Measurements from ENCODE around the gene RHBDL2.
A peak's percentile ranks its signal among the peaks of the same experiment; 100 is the strongest.

RHBDL2 gene

DNA sequence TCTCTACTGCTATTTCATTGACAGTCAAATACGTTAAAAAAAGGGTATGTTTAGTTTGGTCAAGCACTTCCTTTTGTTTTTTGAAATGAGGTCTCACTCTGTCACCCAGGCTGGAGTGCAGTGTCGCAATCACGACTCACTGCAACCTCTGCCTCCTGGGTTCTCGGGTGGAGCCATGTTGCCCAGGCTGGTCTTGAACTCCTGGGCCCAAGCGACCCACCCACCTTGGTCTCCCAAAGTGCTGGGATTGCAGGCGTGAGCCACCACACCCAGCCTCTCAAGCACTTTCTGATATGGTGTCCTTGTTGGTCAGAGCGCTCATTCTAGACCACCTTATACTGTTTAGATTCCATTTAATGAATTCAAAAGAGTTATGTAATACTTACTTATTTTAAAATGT lies 20.9 kb upstream of the RHBDL2 start:
- H3K4me3 ChIP-seq (ENCODE audit: low read depth in 1 of 2, low read length in 2 of 2): no peak overlapping the region
- H3K27me3 ChIP-seq (ENCODE audit: control insufficient read depth in 1 of 2, insufficient read depth in 2 of 2, low read length in 2 of 2): no peaks in the 10 kb centered on the region
- H3K9ac ChIP-seq (ENCODE audit: low read length): no peak overlapping the region
- no peaks in the 10 kb centered on the region for H3K4me1 ChIP-seq (ENCODE audit: insufficient read depth, low read length)
- no peaks in the 10 kb centered on the region for H3K9me3 ChIP-seq (ENCODE audit: low read length)
- no peaks in the 10 kb centered on the region for H3K36me3 ChIP-seq (ENCODE audit: insufficient read depth, low read length)
- no peak overlapping the region for H3K27ac ChIP-seq (ENCODE audit: low read depth, low read length)

DNA sequence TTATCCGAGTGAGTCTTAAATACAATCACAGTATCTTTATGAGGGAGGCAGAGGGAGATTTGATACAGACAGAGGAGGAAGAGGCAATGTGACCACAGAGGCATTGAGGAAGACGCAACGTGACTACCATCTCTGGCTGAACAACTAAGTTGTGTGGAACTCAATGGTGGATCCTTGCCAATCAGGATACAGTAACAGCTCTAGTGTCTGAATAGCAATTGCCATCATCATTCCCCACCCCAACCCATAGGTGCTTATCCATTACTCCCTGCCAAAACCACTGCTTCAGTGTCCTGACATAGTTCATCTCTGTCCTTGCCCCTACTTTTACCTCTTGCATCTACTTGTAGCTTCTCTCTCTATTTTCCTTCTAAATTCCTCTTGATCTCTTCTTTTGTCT lies 20.5 kb upstream of the RHBDL2 start:
- Histone ChIP-seq H3K4me1 (ENCODE audit: insufficient read depth, low read length) (no peaks in the 10 kb centered on the region), H3K9ac (ENCODE audit: low read length) (no peak overlapping the region)

DNA sequence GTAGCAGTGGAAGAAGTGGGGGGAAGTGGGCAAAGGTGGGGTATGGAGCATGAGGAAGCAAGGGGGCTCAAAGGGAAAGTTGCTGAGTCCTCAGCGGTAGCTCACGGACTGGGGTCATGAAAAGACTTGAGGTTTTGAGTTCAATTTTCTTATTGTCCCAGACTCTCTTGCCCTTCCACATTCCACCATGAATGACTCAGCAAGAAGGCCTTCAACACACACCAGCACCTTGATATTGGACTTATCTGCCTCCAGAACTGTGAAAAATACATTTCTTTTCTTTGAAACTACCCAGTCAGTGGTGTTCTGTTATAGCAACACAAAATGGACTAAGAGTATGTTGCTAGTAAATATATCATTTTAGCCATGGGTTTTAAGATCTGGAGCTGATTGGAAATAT lies 17.3 kb upstream of the RHBDL2 start:
- no peaks in the 10 kb centered on the region for H3K36me3 ChIP-seq (ENCODE audit: insufficient read depth, low read length)
- H3K27me3 ChIP-seq (ENCODE audit: control insufficient read depth in 1 of 2, insufficient read depth in 2 of 2, low read length in 2 of 2): no peaks in the 10 kb centered on the region
- H3K27ac ChIP-seq (ENCODE audit: low read depth, low read length): no peak overlapping the region
- no peaks in the 10 kb centered on the region for H3K4me1 ChIP-seq (ENCODE audit: insufficient read depth, low read length)
- H3K9ac ChIP-seq (ENCODE audit: low read length): no peak overlapping the region
- H3K9me3 ChIP-seq (ENCODE audit: low read length): no peaks in the 10 kb centered on the region
- H3K4me3 ChIP-seq (ENCODE audit: low read depth in 1 of 2, low read length in 2 of 2): no peak overlapping the region

More for the DNA sequence above, 20.5 kb upstream of the RHBDL2 start:
- Histone ChIP-seq H3K4me3 (ENCODE audit: low read depth in 1 of 2, low read length in 2 of 2) (no peak overlapping the region), H3K27me3 (ENCODE audit: control insufficient read depth in 1 of 2, insufficient read depth in 2 of 2, low read length in 2 of 2) (no peaks in the 10 kb centered on the region), H3K27ac (ENCODE audit: low read depth, low read length) (no peak overlapping the region), H3K9me3 (ENCODE audit: low read length) (no peaks in the 10 kb centered on the region), H3K36me3 (ENCODE audit: insufficient read depth, low read length) (no peaks in the 10 kb centered on the region)

DNA sequence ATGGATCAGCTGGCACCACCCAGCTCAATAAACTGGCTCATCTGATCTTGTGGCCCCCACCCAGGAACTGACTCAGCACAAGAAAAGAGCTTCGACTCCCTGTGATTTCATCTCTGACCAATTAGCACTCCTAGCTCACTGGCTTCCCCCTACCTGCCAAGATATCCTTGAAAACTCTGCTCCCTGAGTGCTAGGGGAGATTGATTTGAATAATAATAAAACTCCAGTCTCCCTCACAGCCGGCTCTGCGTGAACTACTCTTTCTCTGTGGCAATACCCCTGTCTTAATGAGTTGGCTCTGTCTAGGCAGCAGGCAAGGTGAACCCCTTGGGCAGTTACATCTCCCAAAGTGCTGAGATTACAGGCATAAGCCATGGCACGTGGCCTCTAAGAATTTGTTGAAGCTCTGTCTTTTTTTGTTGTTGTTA lies 11.8 kb upstream of the RHBDL2 start:
- Histone ChIP-seq H3K27ac (ENCODE audit: low read depth, low read length) (no peak overlapping the region), H3K36me3 (ENCODE audit: insufficient read depth, low read length) (no peaks in the 10 kb centered on the region), H3K27me3 (ENCODE audit: control insufficient read depth in 1 of 2, insufficient read depth in 2 of 2, low read length in 2 of 2) (no peaks in the 10 kb centered on the region), H3K4me3 (ENCODE audit: low read depth in 1 of 2, low read length in 2 of 2) (no peak overlapping the region), H3K9ac (ENCODE audit: low read length) (no peak overlapping the region), H3K9me3 (ENCODE audit: low read length) (no peaks in the 10 kb centered on the region), H3K4me1 (ENCODE audit: insufficient read depth, low read length) (no peaks in the 10 kb centered on the region)

DNA sequence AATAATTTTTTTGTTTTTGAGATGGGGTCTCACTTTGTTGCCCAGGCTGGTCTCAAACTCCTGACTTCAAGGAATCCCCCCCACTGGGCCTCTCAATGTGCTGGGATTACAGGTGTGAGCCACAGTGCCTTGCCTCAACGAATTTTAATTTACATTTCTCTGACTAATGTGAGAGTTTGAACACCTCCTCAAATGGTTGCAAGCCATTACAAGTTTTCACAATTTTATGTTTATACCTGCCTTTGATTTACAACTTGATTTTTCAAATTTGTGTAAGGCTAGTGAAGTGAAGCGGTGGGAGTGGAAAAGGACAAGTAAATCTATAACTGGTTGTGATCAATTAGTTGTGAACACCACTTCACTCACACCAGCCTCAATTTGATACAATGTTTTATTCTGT lies 8.9 kb upstream of the RHBDL2 start:
- Histone ChIP-seq H3K27ac (ENCODE audit: low read depth, low read length) (no peak overlapping the region), H3K9ac (ENCODE audit: low read length) (no peak overlapping the region), H3K4me3 (ENCODE audit: low read depth in 1 of 2, low read length in 2 of 2) (no peak overlapping the region), H3K4me1 (ENCODE audit: insufficient read depth, low read length) (no peaks in the 10 kb centered on the region), H3K9me3 (ENCODE audit: low read length) (no peaks in the 10 kb centered on the region), H3K36me3 (ENCODE audit: insufficient read depth, low read length) (no peaks in the 10 kb centered on the region), H3K27me3 (ENCODE audit: control insufficient read depth in 1 of 2, insufficient read depth in 2 of 2, low read length in 2 of 2) (no peaks in the 10 kb centered on the region)

DNA sequence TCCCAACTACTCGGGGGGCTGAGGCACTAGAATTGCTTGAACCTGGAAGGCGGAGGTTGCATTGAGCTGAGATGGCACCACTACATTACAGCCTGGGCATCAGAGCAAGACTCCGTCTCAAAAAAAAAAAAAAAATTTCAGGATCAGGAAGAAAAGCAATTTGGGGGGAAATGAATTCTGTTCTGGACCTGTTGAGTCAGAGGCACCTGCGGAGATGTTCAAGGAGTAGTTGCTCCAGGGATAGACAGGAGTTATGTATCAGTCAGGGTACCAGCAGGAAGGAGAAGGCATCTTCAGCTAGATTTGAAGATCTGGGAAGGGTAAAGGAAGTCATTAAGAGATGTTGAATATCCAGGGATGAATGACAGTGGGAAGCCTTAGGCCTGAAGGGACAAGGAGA lies 2.9 kb upstream of the RHBDL2 start:
- no peaks in the 10 kb centered on the region for H3K27me3 ChIP-seq (ENCODE audit: control insufficient read depth in 1 of 2, insufficient read depth in 2 of 2, low read length in 2 of 2)
- H3K4me3 ChIP-seq (ENCODE audit: low read depth in 1 of 2, low read length in 2 of 2): no peak overlapping the region
- no peak overlapping the region for H3K9ac ChIP-seq (ENCODE audit: low read length)
- peaks cover 4% of the 10 kb centered on the region for H3K4me1 ChIP-seq (ENCODE audit: insufficient read depth, low read length)
- H3K27ac ChIP-seq (ENCODE audit: low read depth, low read length): no peak overlapping the region
- H3K9me3 ChIP-seq (ENCODE audit: low read length): no peaks in the 10 kb centered on the region
- no peaks in the 10 kb centered on the region for H3K36me3 ChIP-seq (ENCODE audit: insufficient read depth, low read length)

DNA sequence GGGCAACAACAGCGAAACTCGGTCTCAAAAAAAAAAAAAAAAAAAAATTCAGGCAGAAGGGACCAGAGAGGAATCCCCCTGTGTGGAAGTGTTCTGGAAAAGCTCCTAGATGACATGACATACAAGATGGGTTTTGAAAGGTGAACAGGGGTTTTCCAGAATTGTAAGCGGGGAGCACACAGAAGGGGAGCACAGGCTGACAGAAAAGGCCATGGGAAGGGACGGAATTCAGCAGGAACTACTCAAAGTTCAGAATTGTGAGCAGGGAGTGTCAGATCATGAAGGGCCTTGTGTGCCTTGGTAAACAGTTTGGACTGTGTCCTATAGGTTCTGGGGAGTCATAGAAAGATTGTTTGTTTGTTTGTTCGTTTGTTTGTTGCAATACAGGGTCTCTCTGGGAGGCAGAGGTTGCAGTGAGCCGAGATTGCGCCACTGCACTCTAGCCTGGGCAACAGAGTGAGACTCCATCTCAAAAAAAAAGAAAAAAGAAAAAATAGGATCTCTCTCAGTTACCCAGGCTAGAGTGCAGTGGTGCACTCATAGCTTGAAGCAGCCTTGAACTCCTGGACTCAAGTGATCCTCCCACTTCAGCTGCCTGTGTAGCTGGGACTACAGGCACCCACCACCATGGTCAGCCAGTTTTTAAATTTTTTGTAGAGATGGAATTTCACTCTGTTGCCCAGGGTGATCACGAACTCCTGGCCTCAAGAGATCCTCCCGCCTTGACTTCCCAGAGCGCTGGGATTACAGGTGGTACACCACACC lies 1.2 kb upstream of the RHBDL2 start:
- H3K4me3 ChIP-seq (ENCODE audit: low read depth in 1 of 2, low read length in 2 of 2): no peak overlapping the region
- H3K9ac ChIP-seq (ENCODE audit: low read length): no peak overlapping the region
- peaks cover 4% of the 10 kb centered on the region for H3K4me1 ChIP-seq (ENCODE audit: insufficient read depth, low read length)
- H3K27ac ChIP-seq (ENCODE audit: low read depth, low read length): no peak overlapping the region
- H3K9me3 ChIP-seq (ENCODE audit: low read length): no peaks in the 10 kb centered on the region
- no peaks in the 10 kb centered on the region for H3K36me3 ChIP-seq (ENCODE audit: insufficient read depth, low read length)
- no peaks in the 10 kb centered on the region for H3K27me3 ChIP-seq (ENCODE audit: control insufficient read depth in 1 of 2, insufficient read depth in 2 of 2, low read length in 2 of 2)

DNA sequence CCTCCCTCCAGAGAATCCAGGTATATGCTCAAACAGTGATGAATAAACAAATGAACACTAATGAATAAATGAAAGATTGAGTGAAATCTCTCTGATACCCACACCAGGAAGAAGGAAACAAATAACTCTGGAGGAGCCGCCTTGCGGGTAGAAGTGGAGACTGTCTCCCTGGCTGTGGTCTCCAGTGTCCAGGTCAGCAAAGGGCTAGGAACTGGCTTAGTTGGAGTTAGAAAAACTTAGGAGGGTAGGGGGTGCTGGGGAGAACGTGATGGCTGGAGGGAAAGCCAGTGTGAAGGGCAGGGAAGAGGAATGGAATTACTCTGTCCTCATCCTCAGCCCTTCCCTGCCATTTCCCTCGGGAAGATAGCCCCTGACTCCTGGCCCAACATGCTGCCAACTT lies 537 bp downstream of the RHBDL2 start:
- no peak overlapping the region for H3K9ac ChIP-seq (ENCODE audit: low read length)
- H3K27ac ChIP-seq (ENCODE audit: low read depth, low read length): no peak overlapping the region
- H3K4me1 ChIP-seq (ENCODE audit: insufficient read depth, low read length): peaks cover 4% of the 10 kb centered on the region
- H3K4me3 ChIP-seq (ENCODE audit: low read depth in 1 of 2, low read length in 2 of 2): peak overlapping the region in 1 of 2 donors; percentile 29
- H3K36me3 ChIP-seq (ENCODE audit: insufficient read depth, low read length): no peaks in the 10 kb centered on the region
- H3K9me3 ChIP-seq (ENCODE audit: low read length): no peaks in the 10 kb centered on the region
- no peaks in the 10 kb centered on the region for H3K27me3 ChIP-seq (ENCODE audit: control insufficient read depth in 1 of 2, insufficient read depth in 2 of 2, low read length in 2 of 2)

DNA sequence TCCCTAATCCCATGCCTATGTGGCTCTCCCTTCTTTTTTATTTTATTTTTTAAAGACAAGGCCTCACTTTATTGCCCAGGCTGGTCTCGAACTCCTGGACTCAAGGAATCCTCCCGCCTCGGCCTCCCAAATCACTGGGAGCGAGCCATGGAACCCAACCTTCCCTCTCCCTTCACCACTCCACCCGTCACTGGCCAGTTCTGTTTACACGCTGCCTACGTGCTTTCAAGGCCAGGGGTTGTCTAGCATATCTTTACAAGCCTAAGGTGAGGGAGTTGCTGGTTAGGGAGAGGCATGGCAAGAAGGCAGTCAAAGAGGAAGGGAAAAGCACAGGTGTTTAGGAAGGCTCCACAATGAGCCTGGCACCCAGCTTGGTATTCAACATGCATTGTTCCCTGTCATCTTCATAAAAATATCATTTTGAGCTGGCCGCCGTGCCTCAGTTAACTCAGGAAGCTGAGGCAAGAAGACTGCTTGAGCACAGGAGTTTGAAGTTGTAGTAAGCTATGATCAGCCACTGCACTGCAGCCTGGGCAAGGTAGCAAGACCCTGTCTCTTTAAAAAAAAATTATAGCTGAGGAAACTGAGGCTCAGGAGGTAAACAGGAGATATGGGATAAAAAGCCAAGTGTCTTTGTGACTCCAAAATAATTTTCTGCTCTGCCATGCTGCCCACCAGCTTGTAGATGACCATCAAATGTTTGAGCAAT lies 1.1 kb downstream of the RHBDL2 start:
- no peaks in the 10 kb centered on the region for H3K27me3 ChIP-seq (ENCODE audit: control insufficient read depth in 1 of 2, insufficient read depth in 2 of 2, low read length in 2 of 2)
- H3K9ac ChIP-seq (ENCODE audit: low read length): no peak overlapping the region
- H3K4me1 ChIP-seq (ENCODE audit: insufficient read depth, low read length): peaks cover 4% of the 10 kb centered on the region
- no peaks in the 10 kb centered on the region for H3K9me3 ChIP-seq (ENCODE audit: low read length)
- no peak overlapping the region for H3K4me3 ChIP-seq (ENCODE audit: low read depth in 1 of 2, low read length in 2 of 2)
- no peaks in the 10 kb centered on the region for H3K36me3 ChIP-seq (ENCODE audit: insufficient read depth, low read length)
- H3K27ac ChIP-seq (ENCODE audit: low read depth, low read length): no peak overlapping the region

DNA sequence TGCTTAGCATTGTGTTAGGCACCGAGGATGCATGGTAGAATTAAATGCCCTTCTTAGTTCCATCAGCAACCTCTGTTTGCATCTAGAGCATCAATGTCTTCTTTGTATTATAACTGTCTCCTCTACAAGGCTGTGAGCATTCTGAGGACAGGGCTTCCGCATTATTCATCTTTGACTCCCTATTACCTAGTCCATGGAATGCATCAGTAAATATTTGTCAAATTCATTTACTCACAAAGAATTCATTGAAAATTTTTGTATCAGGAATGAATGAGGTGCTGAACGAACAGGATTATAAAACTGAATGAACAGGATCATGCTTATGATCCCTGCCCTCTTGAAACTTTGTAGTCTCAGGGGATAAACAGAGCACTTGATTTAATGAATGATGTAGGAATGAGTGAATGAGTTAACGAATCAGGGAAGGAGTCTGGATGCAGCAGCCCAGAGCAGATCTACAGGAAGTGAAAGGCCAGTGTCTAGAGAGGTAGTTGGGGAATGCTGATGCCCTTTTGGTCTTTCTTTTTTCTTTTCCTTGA lies 2.8 kb downstream of the RHBDL2 start:
- no peak overlapping the region for H3K4me3 ChIP-seq (ENCODE audit: low read depth in 1 of 2, low read length in 2 of 2)
- no peak overlapping the region for H3K9ac ChIP-seq (ENCODE audit: low read length)
- H3K9me3 ChIP-seq (ENCODE audit: low read length): no peaks in the 10 kb centered on the region
- no peaks in the 10 kb centered on the region for H3K27me3 ChIP-seq (ENCODE audit: control insufficient read depth in 1 of 2, insufficient read depth in 2 of 2, low read length in 2 of 2)
- H3K4me1 ChIP-seq (ENCODE audit: insufficient read depth, low read length): peaks cover 4% of the 10 kb centered on the region
- H3K27ac ChIP-seq (ENCODE audit: low read depth, low read length): no peak overlapping the region
- no peaks in the 10 kb centered on the region for H3K36me3 ChIP-seq (ENCODE audit: insufficient read depth, low read length)

DNA sequence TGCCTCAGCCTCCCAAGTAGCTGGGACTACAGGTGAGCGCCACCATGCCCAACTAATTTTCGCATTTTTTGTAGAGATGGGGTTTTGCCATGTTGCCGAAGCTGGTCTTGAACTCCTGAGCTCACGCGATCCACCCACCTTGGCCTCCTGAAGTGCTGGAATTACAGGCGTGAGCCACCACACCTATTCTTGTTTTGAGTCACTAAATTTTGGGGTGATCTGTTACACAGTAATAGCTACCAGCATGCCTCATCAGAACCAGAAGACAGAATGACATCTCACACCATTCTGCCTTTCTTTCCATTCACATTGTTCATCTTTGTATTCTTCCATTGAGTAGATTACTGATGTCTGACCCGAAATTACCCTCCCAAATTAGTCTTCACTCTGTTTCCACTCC lies 9.1 kb downstream of the RHBDL2 start:
- Histone ChIP-seq H3K27me3 (ENCODE audit: control insufficient read depth in 1 of 2, insufficient read depth in 2 of 2, low read length in 2 of 2) (no peaks in the 10 kb centered on the region), H3K9ac (ENCODE audit: low read length) (no peak overlapping the region), H3K36me3 (ENCODE audit: insufficient read depth, low read length) (no peaks in the 10 kb centered on the region), H3K27ac (ENCODE audit: low read depth, low read length) (no peak overlapping the region), H3K4me1 (ENCODE audit: insufficient read depth, low read length) (no peaks in the 10 kb centered on the region), H3K9me3 (ENCODE audit: low read length) (no peaks in the 10 kb centered on the region), H3K4me3 (ENCODE audit: low read depth in 1 of 2, low read length in 2 of 2) (no peak overlapping the region)

Measured in muscle layer of colon (tissue), 2 donors.